Measurements from ENCODE around the gene FTCD.

DNA sequence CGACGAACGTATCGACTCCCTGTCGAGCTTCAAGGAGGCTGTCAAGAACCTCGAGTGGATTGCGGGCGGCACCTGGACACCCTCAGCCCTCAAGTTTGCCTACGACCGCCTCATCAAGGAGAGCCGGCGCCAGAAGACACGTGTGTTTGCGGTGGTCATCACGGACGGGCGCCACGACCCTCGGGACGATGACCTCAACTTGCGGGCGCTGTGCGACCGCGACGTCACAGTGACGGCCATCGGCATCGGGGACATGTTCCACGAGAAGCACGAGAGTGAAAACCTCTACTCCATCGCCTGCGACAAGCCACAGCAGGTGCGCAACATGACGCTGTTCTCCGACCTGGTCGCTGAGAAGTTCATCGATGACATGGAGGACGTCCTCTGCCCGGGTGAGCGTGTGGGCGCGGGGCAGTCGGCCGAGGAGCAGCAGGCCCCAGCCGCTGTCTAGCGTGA, 29.5 kb downstream of the FTCD start:
- TF ChIP-seq CTCF (conservative IDR thresholded peaks at IDR 0.05) = no peak
- TF ChIP-seq EZH2 (IDR thresholded peaks at IDR 0.05; ENCODE audit: low read depth) = no peak
